Measurements from ENCODE around the gene FOXO1. TPM values are rescaled to one million over a fixed set of nuclear protein-coding genes. Genes with fewer than 3 reads are reported as not detected.

The FOXO1 gene
- total RNA-seq, 1 donor from 2014 or later = 19.9 TPM

GRCh38 chr13:40670307-40670706 lies 3.9 kb upstream of the FOXO1 start:
- ATAC-seq = no peak
- no peak for TF ChIP-seq CTCF (IDR thresholded peaks at IDR 0.05)
- intact Hi-C loops (cut with DNase I) = no loop called here

GRCh38 chr13:40668335-40668734 lies 1.9 kb upstream of the FOXO1 start:
- Histone ChIP-seq H3K36me3 (no peaks in the 10 kb centered on the region), H3K4me3 (peak overlapping the region; percentile 98), H3K27ac (no peak overlapping the region), H3K27me3 (ENCODE audit: low read depth) (no peaks in the 10 kb centered on the region), H3K4me1 (peaks cover 20% of the 10 kb centered on the region), H3K9me3 (no peaks in the 10 kb centered on the region)
- no peak for DNase-seq
- ATAC-seq = no peak
- intact Hi-C loops (cut with DNase I) = loop anchor here (10.0 kb wide), 1 partner anchor 74 kb away; no protein-coding TSS in a partner anchor
- peak; percentile 46 for TF ChIP-seq CTCF (IDR thresholded peaks at IDR 0.05)

More at GRCh38 chr13:40670307-40670706, 3.9 kb upstream of the FOXO1 start:
- Histone ChIP-seq H3K4me3 (no peak overlapping the region), H3K27ac (no peak overlapping the region), H3K27me3 (ENCODE audit: low read depth) (no peaks in the 10 kb centered on the region), H3K4me1 (peaks cover 14% of the 10 kb centered on the region), H3K9me3 (no peaks in the 10 kb centered on the region), H3K36me3 (no peaks in the 10 kb centered on the region)
- DNase-seq = no peak

- H3K27me3 ChIP-seq (ENCODE audit: low read depth) = no peaks in the 10 kb centered on the region
- H3K4me3 ChIP-seq = peak overlapping the region; percentile 98
- no peak for TF ChIP-seq CTCF (IDR thresholded peaks at IDR 0.05)
- DNase-seq (no peak), ATAC-seq (no peak)
- no peaks in the 10 kb centered on the region for H3K36me3 ChIP-seq
- H3K9me3 ChIP-seq = no peaks in the 10 kb centered on the region
- peak overlapping the region; percentile 99 for H3K27ac ChIP-seq
- intact Hi-C loops (cut with DNase I) = loop anchor here (10.0 kb wide), 1 partner anchor 73 kb away; no protein-coding TSS in a partner anchor
- peaks cover 27% of the 10 kb centered on the region for H3K4me1 ChIP-seq
Observed at GRCh38 chr13:40667622-40667978, 1.2 kb upstream of the FOXO1 start.

GRCh38 chr13:40666933-40667621 lies 636 bp upstream of the FOXO1 start:
- intact Hi-C loops (cut with DNase I) = loop anchor here (10.0 kb wide), 1 partner anchor 72 kb away; no protein-coding TSS in a partner anchor
- DNase-seq (peak; percentile 87), ATAC-seq (peak; percentile 41 to 63)
- Histone ChIP-seq H3K36me3 (no peaks in the 10 kb centered on the region), H3K27ac (peak overlapping the region; percentile 99), H3K27me3 (ENCODE audit: low read depth) (no peaks in the 10 kb centered on the region), H3K4me3 (peak overlapping the region; percentile 98), H3K4me1 (peaks cover 32% of the 10 kb centered on the region), H3K9me3 (no peaks in the 10 kb centered on the region)
- no peak for TF ChIP-seq CTCF (IDR thresholded peaks at IDR 0.05)

GRCh38 chr13:40665126-40666044 lies 1.1 kb downstream of the FOXO1 start:
- intact Hi-C loops (cut with DNase I) = loop anchor here (10.0 kb wide), 1 partner anchor 71 kb away; no protein-coding TSS in a partner anchor
- H3K4me3 ChIP-seq = peak overlapping the region; percentile 98
- DNase-seq (peak; percentile 69), ATAC-seq (peak; percentile 3 to 5)
- peak overlapping the region; percentile 99 for H3K27ac ChIP-seq
- peaks cover 47% of the 10 kb centered on the region for H3K4me1 ChIP-seq
- H3K9me3 ChIP-seq = no peaks in the 10 kb centered on the region
- no peaks in the 10 kb centered on the region for H3K27me3 ChIP-seq (ENCODE audit: low read depth)
- TF ChIP-seq CTCF (IDR thresholded peaks at IDR 0.05) = no peak
- H3K36me3 ChIP-seq = no peaks in the 10 kb centered on the region
